ENCODE results near the gene ACIN1. TPM values are rescaled to one million over a fixed set of nuclear protein-coding genes. Genes with fewer than 3 reads are reported as not detected.

ACIN1 gene
- total and polyA plus RNA-seq, 9 of the 15 experiments (the other 6 are each of a cell fraction or from before 2014, with no cell fraction given): 5.0 to 196 (median 129) TPM

GRCh38 chr14:23112359-23113178 is 17.6 kb upstream of the ACIN1 start (continued):
- TF ChIP-seq PHF8 (IDR thresholded peaks at IDR 0.05; ENCODE audit: borderline replicate concordance, low read length): no peak
- peak; percentile 100 for TF ChIP-seq HMG20B (CRISPR knock-in tag; IDR thresholded peaks at IDR 0.05)
- peak; percentile 96 for TF ChIP-seq SMARCA4 (IDR thresholded peaks at IDR 0.05)
- TF ChIP-seq NR3C1 (CRISPR knock-in tag; IDR thresholded peaks at IDR 0.05): no peak
- peak; percentile 50 for TF ChIP-seq TAF1 (IDR thresholded peaks at IDR 0.05; ENCODE audit: control insufficient read depth, extremely low read depth, insufficient read depth, low read length, severe bottlenecking)
- TF ChIP-seq SREBF1 (IDR thresholded peaks at IDR 0.05; ENCODE audit: borderline replicate concordance, low read depth, low read length): no peak
- TF ChIP-seq NELFE (IDR thresholded peaks at IDR 0.05; ENCODE audit: insufficient read depth, insufficient read length): no peak
- no peak for TF ChIP-seq ZNF398 (CRISPR knock-in tag; IDR thresholded peaks at IDR 0.05)
- no peak for TF ChIP-seq EWSR1 (IDR thresholded peaks at IDR 0.05; ENCODE audit: borderline replicate concordance, low read depth, partially characterized antibody)
- peak in 1 of 2 experiments; percentile 97; a peak in 2 of 4 replicates for TF ChIP-seq MLLT1 (IDR thresholded peaks at IDR 0.05)
- TF ChIP-seq SIN3A (IDR thresholded peaks at IDR 0.05; ENCODE audit: borderline replicate concordance in 2 of 2, control insufficient read depth in 1 of 2, low read depth in 2 of 2, low read length in 2 of 2): no peak
- TF ChIP-seq FOS (IDR thresholded peaks at IDR 0.05; ENCODE audit: extremely low read depth, insufficient read length): peak; percentile 1
- TF ChIP-seq CBX5 (IDR thresholded peaks at IDR 0.05; ENCODE audit: borderline replicate concordance, low read depth): no peak
- TF ChIP-seq HDGF (IDR thresholded peaks at IDR 0.05): no peak
- TF ChIP-seq NUFIP1 (IDR thresholded peaks at IDR 0.05; ENCODE audit: partially characterized antibody): no peak
- TF ChIP-seq, protein P1, sequence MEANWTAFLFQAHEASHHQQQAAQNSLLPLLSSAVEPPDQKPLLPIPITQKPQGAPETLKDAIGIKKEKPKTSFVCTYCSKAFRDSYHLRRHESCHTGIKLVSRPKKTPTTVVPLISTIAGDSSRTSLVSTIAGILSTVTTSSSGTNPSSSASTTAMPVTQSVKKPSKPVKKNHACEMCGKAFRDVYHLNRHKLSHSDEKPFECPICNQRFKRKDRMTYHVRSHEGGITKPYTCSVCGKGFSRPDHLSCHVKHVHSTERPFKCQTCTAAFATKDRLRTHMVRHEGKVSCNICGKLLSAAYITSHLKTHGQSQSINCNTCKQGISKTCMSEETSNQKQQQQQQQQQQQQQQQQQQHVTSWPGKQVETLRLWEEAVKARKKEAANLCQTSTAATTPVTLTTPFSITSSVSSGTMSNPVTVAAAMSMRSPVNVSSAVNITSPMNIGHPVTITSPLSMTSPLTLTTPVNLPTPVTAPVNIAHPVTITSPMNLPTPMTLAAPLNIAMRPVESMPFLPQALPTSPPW (CRISPR knock-in tag; IDR thresholded peaks at IDR 0.05): peak; percentile 94
- TF ChIP-seq KLF10 (CRISPR knock-in tag; IDR thresholded peaks at IDR 0.05): no peak
- no peak for TF ChIP-seq HDAC6 (IDR thresholded peaks at IDR 0.05; ENCODE audit: low read depth, low read length)
- TF ChIP-seq ARID1B (IDR thresholded peaks at IDR 0.05): peak; percentile 99
- TF ChIP-seq CBFA2T2 (conservative IDR thresholded peaks at IDR 0.05): peak; percentile 98
- no peak; the same call in 1 of the 2 replicates for TF ChIP-seq ZNF143 (CRISPR knock-in tag; IDR thresholded peaks at IDR 0.05)
- peak; percentile 95 for TF ChIP-seq KLF16 (IDR thresholded peaks at IDR 0.05)
- TF ChIP-seq ZNF395 (CRISPR knock-in tag; IDR thresholded peaks at IDR 0.05): peak; percentile 94

All from K562 (cell line).